ENCODE data around the gene MAGT1. TPM values are rescaled to one million over a fixed set of nuclear protein-coding genes. Genes with fewer than 3 reads are reported as not detected.

MAGT1 gene
- polyA plus RNA-seq, 1 of the 3 experiments (the other 2 are of a cell fraction) = 24.1 TPM

DNA sequence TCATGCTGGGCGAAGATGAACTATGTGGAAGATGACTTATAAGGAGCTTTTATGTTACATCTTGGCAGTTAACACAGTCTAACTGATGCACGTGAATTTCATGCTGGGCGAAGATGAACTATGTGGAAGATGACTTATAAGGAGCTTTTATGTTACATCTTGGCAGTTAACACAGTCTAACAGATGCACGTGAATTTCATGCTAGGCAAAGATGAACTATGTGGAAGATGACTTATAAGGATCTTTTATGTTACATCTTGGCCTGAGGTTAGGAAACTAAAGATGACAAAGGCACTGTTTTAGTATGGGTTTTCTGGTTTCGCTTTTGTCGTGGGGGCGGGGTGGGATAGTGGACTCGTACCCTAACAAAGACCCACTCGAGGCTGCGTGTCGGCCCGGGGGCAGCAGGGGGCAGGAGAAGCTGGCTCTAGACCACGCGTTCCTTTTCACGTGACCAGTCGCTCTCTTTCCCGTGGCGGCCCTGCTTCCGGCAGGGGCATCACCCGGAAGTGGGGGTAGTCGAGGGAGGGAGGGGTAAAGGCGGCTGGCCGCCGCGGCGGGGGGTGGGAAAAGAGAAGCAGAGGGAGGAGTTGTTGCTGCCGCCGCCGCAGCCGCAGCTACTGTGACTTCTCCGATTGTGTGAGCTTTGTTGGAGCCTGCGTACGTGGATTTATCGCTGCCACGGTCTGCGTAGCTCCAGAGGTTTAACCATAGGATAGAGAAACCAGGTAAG is 15.0 kb upstream of the MAGT1 start, which contains the start of gene ATP7A (continued):
- TF ChIP-seq EP300 (IDR thresholded peaks at IDR 0.05; ENCODE audit: borderline replicate concordance in 1 of 2, low read depth in 1 of 2, low read length in 1 of 2) (peak; percentile 11 to 36; a peak in 1 of 4 replicates), POLR2AphosphoS5 (IDR thresholded peaks at IDR 0.05; ENCODE audit: low read depth, low read length) (peak; percentile 28; the same call in 1 of the 2 replicates), RXRA (IDR thresholded peaks at IDR 0.05; ENCODE audit: borderline replicate concordance, low read depth) (0 out of 2 replicates have a peak, but pooled peaks have one; percentile 60), TEAD4 (IDR thresholded peaks at IDR 0.05; ENCODE audit: borderline replicate concordance, insufficient read depth) (no peak)
- TF ChIP-seq, protein P1, sequence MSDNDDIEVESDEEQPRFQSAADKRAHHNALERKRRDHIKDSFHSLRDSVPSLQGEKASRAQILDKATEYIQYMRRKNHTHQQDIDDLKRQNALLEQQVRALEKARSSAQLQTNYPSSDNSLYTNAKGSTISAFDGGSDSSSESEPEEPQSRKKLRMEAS (IDR thresholded peaks at IDR 0.05; ENCODE audit: low read depth) = peak; percentile 92; the same call in 1 of the 2 replicates
- TF ChIP-seq, protein P2, sequence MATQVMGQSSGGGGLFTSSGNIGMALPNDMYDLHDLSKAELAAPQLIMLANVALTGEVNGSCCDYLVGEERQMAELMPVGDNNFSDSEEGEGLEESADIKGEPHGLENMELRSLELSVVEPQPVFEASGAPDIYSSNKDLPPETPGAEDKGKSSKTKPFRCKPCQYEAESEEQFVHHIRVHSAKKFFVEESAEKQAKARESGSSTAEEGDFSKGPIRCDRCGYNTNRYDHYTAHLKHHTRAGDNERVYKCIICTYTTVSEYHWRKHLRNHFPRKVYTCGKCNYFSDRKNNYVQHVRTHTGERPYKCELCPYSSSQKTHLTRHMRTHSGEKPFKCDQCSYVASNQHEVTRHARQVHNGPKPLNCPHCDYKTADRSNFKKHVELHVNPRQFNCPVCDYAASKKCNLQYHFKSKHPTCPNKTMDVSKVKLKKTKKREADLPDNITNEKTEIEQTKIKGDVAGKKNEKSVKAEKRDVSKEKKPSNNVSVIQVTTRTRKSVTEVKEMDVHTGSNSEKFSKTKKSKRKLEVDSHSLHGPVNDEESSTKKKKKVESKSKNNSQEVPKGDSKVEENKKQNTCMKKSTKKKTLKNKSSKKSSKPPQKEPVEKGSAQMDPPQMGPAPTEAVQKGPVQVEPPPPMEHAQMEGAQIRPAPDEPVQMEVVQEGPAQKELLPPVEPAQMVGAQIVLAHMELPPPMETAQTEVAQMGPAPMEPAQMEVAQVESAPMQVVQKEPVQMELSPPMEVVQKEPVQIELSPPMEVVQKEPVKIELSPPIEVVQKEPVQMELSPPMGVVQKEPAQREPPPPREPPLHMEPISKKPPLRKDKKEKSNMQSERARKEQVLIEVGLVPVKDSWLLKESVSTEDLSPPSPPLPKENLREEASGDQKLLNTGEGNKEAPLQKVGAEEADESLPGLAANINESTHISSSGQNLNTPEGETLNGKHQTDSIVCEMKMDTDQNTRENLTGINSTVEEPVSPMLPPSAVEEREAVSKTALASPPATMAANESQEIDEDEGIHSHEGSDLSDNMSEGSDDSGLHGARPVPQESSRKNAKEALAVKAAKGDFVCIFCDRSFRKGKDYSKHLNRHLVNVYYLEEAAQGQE (IDR thresholded peaks at IDR 0.05; ENCODE audit: low read depth, low read length) = no peak
- TF ChIP-seq, protein P3, sequence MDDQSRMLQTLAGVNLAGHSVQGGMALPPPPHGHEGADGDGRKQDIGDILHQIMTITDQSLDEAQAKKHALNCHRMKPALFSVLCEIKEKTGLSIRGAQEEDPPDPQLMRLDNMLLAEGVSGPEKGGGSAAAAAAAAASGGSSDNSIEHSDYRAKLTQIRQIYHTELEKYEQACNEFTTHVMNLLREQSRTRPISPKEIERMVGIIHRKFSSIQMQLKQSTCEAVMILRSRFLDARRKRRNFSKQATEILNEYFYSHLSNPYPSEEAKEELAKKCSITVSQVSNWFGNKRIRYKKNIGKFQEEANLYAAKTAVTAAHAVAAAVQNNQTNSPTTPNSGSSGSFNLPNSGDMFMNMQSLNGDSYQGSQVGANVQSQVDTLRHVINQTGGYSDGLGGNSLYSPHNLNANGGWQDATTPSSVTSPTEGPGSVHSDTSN (IDR thresholded peaks at IDR 0.05) = peak; percentile 28
- TF ChIP-seq, protein P4, sequence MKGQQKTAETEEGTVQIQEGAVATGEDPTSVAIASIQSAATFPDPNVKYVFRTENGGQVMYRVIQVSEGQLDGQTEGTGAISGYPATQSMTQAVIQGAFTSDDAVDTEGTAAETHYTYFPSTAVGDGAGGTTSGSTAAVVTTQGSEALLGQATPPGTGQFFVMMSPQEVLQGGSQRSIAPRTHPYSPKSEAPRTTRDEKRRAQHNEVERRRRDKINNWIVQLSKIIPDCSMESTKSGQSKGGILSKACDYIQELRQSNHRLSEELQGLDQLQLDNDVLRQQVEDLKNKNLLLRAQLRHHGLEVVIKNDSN (IDR thresholded peaks at IDR 0.05; ENCODE audit: borderline replicate concordance, low read depth) = peak; percentile 92

DNA sequence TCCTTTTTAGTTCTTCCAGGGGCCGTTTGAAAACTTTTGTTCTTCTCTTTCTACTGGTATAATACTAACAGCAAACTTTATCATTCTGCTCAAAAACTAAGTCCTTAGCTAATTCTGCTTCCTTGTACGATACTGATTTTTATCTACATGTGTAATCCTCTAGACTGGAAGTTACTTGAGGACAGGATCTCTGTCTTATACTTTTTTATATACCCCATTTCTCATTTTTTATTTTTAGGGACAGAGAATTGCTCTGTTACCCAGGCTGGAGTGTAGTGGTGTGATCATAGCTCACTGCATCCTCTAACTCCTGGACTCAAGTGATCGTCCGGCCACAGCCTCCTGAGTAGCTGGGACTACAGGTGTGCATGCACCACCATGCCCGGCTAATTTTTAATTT is 6.3 kb upstream of the MAGT1 start:
- H2AFZ ChIP-seq (ENCODE audit: low read depth) = no peak overlapping the region
- TF ChIP-seq MXI1 (IDR thresholded peaks at IDR 0.05; ENCODE audit: low read depth, low read length) (no peak), MEF2A (IDR thresholded peaks at IDR 0.05; ENCODE audit: borderline replicate concordance, low read depth) (no peak), TAF1 (IDR thresholded peaks at IDR 0.05; ENCODE audit: borderline replicate concordance, low read depth, low read length) (no peak), FOSL2 (IDR thresholded peaks at IDR 0.05; ENCODE audit: borderline replicate concordance, low read depth) (no peak)
- TF ChIP-seq, protein P4 (IDR thresholded peaks at IDR 0.05; ENCODE audit: borderline replicate concordance, low read depth) = no peak
- TF ChIP-seq, protein P2 (IDR thresholded peaks at IDR 0.05; ENCODE audit: low read depth, low read length) = no peak
- H3K79me2 ChIP-seq (ENCODE audit: insufficient read depth) = peaks cover 40% of the 10 kb centered on the region
- H3K4me1 ChIP-seq (ENCODE audit: control insufficient read depth in 1 of 2, insufficient read depth in 2 of 2, low read depth in 1 of 2, low read length in 1 of 2) = no peaks in the 10 kb centered on the region
- H3K9me2 ChIP-seq = no peaks in the 10 kb centered on the region
- no peaks in the 10 kb centered on the region for H3K9me3 ChIP-seq
- H3K27ac ChIP-seq (ENCODE audit: low read depth in 2 of 2, low read length in 1 of 2) = no peak overlapping the region
- no peak overlapping the region for H3K4me3 ChIP-seq (ENCODE audit: low read depth in 2 of 2, low read length in 1 of 2)
- H3K9ac ChIP-seq = no peak overlapping the region
- no peak overlapping the region for H3K4me2 ChIP-seq
- peaks cover 24% of the 10 kb centered on the region for H3F3A ChIP-seq (replicated peaks; ENCODE audit: insufficient read depth)
- POLR2A ChIA-PET = no interaction called here
- no peak for DNase-seq
- no peaks in the 10 kb centered on the region; the same call in 1 of the 2 replicates for H4K20me1 ChIP-seq (ENCODE audit: insufficient read depth)
- no peaks in the 10 kb centered on the region for H3K27me3 ChIP-seq (ENCODE audit: insufficient read depth)
- 95% methylated on average over 5 of the region's 5 CpGs for WGBS (ENCODE audit: low lambda C conversion rate)
- peaks cover 17 to 32% of the 10 kb centered on the region in 2 experiments for H3K36me3 ChIP-seq (replicated peaks in 1 of 2; ENCODE audit: control insufficient read depth in 1 of 2, insufficient read depth in 2 of 2, low read length in 1 of 2)
- CTCF ChIA-PET = interaction anchor here (1.4 kb wide), 1 partner anchor 123 kb away, joined by 3 read pairs; no protein-coding TSS in a partner anchor
